ENCODE measurements around the gene GGACT.

DNA sequence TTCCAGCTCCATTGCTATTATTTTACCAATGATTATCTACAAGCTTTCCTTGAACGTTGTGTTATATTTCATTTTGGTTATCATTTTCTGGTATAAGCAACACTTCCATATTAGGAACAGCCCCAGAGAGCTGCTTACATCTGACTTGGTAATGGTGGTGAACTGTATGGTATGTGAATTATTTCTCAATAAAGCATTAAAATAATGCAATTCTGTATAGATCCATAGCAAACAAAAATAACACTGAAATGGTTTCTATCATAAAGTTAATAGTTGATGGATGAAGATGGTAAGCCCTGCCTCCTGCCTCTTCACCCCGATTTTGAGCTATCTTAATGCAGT lies 27.5 kb downstream of the GGACT start:
- TF ChIP-seq TAF1 (IDR thresholded peaks at IDR 0.05; ENCODE audit: borderline replicate concordance, insufficient read depth, low read length) (no peak), SIN3A (IDR thresholded peaks at IDR 0.05; ENCODE audit: borderline replicate concordance, insufficient read depth, low read length) (no peak)
